Stimulated activated CD4-positive, alpha-beta T cell treated with anti-CD3 and anti-CD28 coated beads, Interleukin-2, amount 100 ng/mL, for 48 hours (primary cell): Measurements from ENCODE around the gene ARHGAP12.
A peak's percentile ranks its signal among the peaks of the same experiment; 100 is the strongest.
"Not testable (repeated sequence)": the region's sequence is repeated elsewhere in the genome, so short reads cannot be mapped to it uniquely, and the experiment has no call there.

Experiments
- DNase-seq, 2 donors: peaks; one replicate each; pipeline ENCODE4 v3.0.0-alpha.2; 2020

The ARHGAP12 gene, protein sequence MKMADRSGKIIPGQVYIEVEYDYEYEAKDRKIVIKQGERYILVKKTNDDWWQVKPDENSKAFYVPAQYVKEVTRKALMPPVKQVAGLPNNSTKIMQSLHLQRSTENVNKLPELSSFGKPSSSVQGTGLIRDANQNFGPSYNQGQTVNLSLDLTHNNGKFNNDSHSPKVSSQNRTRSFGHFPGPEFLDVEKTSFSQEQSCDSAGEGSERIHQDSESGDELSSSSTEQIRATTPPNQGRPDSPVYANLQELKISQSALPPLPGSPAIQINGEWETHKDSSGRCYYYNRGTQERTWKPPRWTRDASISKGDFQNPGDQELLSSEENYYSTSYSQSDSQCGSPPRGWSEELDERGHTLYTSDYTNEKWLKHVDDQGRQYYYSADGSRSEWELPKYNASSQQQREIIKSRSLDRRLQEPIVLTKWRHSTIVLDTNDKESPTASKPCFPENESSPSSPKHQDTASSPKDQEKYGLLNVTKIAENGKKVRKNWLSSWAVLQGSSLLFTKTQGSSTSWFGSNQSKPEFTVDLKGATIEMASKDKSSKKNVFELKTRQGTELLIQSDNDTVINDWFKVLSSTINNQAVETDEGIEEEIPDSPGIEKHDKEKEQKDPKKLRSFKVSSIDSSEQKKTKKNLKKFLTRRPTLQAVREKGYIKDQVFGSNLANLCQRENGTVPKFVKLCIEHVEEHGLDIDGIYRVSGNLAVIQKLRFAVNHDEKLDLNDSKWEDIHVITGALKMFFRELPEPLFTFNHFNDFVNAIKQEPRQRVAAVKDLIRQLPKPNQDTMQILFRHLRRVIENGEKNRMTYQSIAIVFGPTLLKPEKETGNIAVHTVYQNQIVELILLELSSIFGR

DNA sequence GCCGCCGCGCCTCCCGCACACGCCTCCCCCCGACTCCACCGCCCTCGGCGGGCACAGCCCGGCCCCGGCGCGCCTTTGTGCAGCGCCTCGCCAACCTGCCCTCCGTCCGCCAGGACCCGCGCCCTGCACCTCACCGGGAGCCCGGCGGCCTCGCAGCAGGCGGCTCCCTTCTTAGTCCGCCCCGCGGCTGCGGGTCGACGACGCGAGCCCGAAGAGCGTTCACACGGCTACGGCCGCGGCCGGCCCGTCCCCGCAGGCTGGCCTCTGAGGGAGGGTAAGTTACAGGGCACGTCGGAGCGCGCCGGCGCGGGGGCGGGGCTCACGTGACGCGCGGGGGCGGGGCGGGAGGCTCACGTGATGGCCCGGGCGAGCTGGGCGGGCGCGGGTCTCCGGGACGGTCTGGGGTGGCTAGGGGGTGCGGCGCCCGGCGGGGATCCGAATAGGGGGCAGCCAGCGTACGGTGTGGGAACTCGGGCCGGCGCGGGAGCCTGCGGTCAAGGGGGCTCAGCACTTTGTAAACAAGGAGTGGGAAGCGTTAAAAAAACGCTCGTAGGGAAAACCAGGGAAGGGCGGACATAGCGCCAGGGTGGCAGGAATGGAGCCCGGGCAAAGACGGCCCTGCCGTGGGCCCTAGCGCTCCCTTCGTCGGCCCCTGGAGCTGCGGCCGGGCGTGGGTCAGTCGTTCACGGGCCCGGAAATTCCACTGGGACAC, at the start of gene ARHGAP12:
Gene ARHGAP12, minus strand, starts transcription at position 283 of the 712 bp plus-strand sequence. CDS start 19,976 bp downstream, outside the sequence.
- peak; percentile 80 to 81 for DNase-seq

DNA sequence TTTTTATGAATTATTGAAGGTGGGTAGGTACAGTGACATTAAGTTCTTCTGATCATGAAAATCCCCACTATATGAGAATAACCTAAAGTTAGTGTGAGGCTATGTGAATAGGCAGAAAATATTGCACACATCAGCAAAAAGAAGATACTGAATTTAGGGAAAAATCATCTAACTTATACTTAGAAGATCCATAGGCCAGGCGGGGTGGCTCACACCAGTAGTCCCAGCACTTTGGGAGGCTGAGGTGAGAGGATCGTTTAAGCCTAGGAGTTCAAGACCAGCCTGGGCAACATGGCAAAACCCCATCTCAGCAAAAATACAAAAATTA, 49.5 kb upstream of the ARHGAP12 start:
- no peak for DNase-seq

DNA sequence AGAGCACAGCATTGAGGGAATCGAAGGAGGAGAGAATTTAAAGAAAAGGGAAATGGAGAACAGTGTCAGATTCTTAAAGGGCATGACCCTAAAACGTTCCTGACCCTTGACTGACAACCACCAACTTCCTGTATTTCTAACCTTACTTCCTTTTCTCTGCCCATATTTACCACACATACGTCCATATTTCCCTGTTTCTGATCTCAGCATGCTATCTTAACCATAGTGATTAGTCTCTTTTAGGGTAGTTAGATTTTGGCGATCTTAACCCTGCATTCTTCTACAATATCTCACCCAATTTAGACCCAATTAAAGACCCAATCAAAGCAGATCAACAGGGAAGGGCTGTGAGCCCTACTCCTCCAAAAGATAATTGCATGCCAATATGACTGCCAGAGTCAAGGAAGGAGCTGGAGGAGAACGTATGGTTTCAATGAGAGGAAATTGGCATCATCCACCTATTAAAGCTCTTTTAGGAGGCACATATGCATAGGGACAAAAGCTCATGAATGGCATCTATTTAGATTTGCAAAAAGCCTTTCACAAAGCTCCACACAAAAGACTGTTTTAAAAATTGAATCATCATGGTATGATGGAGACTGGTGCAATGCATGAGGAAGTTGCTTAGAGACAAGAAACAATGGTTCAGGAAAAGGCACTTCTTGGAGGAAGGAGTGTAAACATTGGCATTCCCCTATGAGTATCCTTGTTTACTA, 49.0 kb upstream of the ARHGAP12 start:
- DNase-seq, result no peak

DNA sequence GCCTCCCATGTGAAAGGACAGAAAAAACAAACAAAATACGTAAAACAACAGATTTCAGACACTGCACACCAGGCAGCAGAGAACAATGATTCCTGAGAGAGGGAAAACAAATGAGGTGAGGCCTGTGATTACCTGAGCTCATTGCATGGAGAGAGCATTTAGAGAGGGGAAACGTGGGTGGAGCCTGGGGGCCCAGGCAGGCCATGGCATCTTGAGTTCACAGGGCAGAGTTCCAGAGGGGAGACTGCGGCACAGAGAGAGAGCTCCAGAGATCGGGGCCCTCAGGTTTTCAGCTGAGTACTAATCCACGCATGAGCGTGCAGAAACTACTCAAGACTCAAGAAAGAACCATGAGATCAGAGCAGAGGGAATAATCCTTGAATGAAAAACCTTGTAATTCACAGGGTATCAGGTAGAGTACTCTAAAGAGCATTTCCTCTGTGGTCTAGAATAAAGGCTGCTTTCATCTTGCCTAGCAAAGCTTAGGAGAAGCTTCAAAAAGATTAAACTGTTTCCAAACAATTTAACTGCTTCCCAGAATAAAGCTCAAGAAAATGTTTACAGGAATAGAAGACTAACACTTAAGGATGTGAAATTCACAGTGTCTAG, 46.6 kb upstream of the ARHGAP12 start:
- DNase-seq, result no peak

DNA sequence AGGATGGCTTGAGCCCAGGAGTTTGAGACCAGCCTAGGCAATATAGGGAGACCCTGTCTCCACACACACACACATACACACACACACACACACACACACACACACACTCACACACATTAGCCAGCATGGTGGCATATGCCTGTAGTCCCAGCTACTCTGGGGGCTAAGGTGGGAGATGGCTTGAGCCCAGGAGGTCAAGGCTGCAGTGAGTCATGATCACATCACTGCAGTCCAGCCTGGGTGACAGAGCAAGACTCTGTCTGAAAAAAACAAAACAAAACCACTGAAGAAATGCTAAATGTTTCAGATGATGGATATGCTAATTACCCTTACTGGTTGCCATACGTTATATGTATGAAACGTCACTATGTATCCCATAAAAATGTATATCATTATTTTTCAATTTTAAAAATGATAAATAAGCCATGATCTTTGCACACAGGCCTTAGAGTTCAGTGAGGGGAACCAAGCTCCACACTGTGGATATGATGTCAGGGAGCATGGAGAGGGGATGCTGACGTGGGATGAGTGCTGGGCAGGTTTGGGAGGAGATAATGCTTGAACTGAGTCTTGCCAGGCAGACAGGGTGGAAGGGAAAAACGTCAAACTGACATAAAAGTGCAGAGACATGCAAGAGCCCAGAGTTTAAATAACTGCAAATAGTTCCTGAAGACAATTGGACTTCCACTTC, 45.9 kb upstream of the ARHGAP12 start:
- no peak for DNase-seq

DNA sequence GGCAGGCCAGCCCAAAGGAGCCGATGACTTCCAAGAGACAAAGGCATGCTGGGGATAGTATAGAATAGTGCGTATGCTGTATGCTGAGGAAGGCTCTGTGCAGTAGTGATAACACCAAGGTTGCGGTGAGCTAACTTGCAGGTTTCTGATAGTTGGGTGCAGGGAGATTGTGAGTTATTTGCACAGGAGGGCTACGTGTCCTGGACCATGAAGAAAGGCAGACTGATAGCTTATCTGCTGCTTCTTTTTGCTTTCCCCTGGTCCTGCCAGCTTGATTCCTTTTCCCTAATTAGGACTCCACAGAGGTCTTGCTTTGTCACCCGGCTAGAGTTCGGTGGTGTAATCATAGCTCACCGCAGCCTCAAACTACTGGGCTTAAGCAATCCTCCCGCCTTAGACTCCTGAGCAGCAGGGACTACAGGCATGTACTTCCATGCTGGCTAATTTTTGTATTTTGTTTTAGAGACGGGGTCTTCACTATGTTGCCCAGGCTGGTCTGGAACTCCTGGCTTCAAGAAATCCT, 43.9 kb upstream of the ARHGAP12 start:
- DNase-seq, result no peak

DNA sequence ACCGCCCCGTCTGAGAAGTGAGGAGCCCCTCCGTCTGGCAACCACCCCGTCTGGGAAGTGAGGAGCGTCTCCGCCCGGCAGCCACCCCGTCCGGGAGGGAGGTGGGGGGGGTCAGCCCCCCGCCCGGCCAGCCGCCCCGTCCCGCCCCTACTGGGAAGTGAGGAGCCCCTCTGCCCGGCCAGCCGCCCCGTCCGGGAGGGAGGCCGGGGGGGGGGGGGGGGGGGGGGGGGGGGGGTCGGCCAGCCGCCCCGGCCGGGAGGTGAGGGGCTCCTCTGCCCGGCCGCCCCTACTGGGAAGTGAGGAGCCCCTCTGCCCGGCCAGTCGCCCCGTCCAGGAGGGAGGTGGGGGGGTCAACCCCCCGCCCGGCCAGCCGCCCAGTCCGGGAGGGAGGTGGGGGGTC, 41.2 kb upstream of the ARHGAP12 start:
- not testable (repeated sequence) for DNase-seq

DNA sequence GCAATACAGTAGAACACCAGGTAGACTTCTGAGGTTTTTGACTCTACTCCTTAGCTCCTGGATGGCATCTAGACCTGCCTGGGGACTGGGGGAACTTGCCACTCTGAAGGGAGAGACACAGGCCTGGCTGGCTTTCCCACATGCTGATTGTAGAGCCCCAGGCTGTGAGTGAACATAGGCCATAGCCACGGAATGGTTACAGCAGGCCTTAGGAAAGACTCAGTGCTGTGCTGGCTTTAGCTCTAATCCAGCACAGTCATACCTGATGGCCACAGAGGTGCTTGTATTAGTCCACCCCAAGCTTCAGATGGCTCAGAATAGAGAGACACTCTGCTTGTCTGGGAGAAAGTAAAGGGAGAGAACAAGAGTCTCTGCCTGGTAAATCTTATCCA, 35.0 kb upstream of the ARHGAP12 start:
- DNase-seq, result no peak

DNA sequence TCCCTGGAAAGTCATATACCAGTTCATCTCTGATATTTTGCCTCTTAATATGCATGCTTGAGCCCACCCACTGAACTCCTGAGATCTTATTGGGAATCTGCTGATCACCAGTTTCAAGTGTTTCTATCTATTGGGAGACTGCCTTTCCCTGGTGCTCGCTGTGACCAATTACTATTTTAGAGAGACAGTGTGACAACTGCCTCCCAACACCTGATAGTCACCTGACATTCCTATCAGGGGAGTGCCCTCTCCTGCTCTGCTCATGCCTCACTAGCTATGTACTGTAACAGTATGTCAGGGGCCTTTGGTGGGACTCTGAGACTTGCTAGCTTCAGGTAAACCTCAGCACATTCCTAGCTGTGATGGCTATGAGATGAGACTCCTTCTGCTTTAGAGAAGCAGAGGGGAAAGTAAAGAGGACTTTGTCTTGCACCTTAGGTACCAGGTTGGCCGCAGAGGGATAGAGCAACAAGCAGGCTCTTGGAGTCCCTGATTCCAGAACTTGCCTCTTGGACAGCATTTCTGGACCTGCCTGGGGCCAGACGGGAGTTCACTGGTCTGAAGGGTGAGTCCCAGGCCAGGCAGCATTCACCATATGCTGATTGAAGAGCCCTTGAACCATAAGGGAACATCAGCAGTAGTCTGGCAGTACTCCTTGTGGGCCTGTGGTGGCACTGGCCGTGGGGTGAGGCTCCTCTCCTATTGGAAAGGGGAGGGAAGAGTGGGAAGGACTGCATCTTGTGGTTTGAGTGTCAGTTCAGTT, 34.4 kb upstream of the ARHGAP12 start:
- no peak for DNase-seq

DNA sequence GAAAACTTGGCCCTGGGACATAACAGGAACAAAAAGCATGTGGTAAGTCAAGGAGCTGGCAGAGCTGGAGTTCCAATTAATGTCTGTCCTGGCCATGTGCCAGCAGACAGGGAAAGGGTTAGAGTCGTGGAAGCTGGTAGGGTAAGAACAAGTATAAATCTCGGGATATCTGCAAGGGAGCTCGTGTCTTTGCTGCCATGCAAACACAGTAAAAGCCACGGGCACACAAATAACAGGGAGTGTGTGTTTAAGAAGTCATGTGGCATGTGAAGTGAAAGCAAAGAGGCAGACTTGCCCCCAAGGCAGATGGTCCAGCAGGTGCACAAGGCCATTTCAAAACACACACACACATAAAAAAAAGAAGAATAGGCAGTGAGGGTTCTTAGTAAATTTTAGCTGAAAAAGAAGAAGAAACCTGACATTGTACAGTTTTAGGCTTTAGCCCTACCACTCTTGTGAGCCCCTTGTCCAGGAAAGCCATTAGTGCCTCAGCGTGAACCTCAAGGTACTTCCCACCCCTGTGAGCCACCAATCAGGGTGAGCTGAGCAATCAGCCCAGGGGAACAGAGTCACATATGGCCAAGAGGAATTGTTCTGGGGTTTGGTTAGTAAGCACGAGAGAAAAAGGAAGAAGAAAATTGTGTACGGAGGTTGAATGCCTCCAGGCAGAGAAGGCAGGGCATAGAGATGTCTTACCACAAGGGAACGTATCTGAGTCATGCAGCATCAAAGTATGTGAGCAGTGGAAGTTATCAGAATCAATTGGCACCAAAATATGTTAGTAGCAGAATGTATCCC, 32.8 kb upstream of the ARHGAP12 start:
- DNase-seq, result no peak

DNA sequence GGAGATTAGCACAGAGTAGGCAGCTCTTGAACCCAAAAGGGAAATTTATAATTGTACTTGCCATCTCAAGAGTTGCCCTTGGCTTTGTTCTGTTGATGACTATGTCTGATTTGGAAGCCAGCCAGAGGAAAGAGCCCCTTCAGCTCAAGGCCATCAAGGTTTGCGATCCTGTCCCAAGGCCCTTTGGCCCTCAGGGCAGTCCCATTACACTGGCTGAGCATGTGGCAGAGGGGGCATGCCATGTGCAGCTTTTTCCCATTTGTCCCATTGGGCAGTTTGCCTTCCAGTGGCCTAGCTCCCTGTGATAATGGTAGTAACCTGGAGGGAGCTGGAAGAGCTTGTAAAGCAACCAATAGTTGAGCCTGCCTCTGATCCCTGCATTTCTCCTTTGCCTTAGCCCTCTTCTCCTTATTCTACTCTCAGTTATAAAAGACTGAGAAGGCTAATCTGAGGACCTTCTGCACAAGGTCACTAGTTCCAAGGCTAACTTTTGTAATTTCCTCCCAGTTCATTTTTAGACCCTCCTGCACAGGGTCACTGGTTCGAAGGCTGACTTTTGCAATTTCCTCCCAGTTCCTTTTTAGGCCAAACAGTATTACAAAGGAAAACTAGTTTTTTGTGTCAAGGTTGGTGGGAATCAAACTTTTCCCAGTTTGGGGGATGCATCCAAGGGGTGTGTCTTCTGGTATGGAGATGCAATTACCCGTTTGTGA, 31.0 kb upstream of the ARHGAP12 start:
- no peak for DNase-seq

DNA sequence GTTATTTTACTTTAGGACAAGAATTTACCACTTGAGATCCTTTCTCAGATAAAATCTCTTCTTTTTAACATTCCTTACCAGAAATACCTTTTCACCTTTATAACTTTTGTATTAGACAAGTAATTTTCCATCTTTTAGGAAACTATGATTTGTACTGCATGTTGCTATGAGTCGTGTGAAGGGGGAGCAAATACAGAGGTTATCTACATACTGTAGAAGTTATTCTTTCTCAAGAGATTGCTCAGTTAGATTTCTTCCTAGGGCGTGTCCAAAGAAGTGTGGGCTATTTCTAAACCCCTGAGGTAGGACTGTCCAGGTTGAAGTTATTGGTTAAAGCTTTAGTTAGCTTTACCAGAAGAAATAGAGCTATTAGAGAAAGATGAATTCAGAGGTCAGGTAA, 30.2 kb upstream of the ARHGAP12 start:
- DNase-seq, result no peak

DNA sequence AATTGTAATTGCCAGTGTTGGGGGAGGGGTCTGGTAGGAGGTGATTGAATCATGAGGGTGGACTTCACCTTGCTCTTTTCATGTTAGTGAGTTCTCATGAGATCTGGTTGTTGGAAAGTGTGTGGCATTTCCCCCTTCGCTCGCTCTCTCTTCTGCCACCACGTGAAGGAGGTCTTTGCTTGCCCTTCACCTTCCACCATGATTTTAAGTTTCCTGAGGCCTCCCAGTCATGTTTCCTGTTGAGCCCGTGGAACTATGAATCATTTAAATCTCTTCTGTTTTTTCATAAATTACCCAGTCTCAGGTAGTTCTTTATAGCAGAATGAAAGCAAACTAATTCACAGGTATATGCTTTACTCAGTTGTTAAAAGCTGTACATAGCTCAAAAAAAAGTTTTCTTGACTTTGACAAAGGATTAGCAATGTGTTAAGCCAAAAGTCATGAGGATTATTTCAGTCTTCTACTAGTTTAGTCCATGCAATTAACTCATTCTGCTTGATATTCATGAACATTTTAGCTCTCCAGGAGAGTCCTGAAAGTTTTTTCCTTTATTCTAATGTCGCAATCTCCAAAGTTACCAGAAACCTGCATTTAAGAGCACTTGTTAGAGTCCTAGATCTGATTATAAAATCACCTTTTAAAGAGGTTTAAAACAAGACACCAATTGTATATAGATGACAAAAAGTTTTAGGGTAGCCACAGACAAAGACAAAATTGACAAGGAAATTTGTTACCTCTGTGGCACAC, 27.7 kb upstream of the ARHGAP12 start:
- DNase-seq, result no peak

DNA sequence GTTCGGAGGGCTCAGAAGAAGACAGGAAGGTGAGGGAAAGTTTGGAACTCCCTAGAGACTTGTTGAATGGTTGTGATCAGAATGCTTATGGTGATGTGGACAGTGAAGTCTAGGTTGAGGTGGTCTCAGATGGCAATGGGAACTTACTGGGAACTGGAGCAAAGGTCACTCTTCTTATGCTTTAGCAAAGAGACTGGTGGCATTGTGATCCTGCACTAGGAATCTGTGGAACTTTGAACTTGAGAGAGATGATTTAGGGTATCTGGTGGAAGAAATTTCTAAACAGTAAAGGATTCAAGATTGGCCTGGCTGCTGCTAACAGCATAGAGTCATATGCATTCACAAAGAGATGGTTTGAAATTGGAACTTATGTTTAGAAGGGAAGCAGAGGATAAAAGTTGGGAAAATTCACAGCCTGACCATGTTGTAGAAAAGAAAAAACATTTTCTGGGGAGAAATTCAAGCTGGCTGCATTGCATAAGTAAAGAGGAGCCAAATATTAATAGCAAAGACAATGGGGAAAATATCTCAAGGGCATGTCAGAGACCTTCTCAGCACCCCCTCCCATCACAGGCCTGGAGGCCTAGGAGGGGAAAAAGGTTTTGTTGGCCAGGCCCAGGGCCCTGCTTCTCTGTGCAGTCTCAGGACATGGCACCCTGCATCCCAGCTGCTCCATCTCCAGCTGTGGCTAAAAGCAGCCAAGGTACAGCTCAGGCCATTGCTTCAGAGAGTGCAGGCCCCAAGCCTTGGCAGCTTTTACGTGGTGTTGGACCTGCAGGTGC, 26.0 kb upstream of the ARHGAP12 start:
- no peak for DNase-seq

DNA sequence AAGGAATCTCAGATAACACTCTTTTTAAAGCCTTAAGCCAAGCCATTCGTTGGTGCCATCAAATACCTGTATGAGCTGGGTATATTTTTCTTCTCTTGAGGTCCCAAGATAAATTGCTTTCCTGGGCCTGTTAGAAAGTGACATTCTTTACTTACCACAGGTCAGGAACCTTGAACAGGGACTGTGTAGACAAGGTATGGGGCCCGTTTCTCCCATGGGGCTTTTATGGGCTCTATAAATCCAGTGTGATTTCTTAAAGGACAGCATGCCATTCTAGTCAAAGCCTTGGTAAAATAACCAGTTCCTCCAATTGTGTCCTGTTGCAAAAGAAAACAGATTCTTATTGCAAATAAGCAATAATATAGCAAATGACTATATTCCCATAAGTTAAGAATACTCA, 24.8 kb upstream of the ARHGAP12 start:
- DNase-seq, result no peak

DNA sequence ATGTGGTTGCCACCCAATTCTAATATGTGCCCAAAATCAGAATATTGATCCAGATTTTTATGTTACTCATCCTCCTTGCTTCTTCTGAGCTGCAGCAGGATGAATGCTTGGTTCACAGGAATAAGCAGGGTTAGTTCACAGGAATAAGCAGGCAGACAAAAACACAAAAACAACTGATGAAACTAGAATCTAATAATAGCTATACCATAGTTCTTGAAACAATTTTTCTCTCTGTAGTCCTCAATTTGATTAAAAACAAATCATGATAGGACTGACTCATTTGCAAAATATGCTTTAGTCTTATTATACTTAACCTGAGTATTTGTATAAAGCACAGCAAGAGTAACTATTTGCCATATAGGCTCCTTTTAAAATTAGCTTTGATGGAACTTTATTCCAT, 24.4 kb upstream of the ARHGAP12 start:
- DNase-seq, result no peak

DNA sequence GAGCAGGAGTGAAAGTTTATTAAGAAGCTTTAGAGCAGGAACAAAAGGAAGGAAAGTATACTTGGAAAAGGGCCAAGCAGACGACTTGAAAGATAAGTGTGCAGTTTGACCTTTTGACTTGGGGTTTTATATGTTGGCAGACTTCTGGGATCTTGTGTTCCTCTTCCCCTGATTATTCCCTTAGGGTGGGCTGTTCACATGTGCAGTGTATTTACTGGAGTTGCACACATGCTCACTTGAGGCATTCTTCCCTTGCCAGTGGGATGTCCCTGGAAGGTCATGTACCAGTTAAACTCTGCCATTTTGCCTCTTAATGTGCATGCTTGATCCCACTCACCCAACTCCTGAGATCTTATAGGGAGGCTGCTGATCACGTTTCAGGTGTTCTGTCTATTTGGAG, 23.4 kb upstream of the ARHGAP12 start:
- no peak for DNase-seq

DNA sequence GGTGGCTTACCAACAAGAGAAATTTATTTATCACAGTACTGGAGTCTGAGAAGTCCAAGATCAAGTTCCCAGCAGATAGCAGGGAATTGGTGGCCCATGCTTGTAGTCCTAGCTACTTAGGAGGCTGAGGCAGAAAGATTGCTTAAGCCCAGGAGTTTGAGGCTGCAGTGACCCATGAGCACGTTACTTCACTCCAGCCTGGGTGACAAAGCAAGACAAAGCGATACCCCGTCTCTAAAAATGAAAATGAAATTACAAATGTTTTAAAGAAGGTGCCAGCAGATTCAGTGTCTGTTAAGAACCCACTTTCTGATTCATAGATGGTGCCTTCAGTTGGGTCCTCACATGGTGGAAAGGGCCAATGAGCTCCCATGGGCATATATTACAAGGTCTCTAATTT, 20.6 kb upstream of the ARHGAP12 start:
- DNase-seq, result no peak
